ENCODE data around the gene MPZL1.

The MPZL1 gene

DNA sequence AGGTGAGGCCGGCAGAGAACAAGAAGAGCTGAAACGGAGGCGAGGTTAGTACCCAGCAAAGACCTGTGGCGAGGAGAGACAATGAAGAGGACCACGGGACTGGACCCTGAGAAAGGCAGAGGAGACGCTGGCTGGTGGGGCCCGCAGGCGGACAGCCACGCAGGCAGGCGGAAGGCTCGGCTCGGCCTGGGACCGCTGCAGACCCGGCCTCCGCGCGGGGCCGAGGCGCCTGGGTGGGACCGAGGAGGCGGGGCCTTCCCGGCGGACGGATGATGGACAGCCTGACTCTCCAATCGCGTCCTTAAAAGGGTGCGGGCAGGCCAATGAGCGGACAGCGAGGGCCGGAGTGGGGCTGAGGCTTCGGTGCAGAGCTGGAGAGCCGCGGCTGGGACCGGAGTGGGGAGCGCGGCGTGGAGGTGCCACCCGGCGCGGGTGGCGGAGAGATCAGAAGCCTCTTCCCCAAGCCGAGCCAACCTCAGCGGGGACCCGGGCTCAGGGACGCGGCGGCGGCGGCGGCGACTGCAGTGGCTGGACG is at the start of gene MPZL1:
Gene MPZL1 (plus strand): TSS at position 366 of the 535 bp plus-strand sequence. CDS start 170 bp downstream, outside the sequence.
- no peak for DNase-seq

GRCh38 chr1:167672831-167673230 is 49.0 kb upstream of the MPZL1 start:
- DNase-seq = no peak

DNA sequence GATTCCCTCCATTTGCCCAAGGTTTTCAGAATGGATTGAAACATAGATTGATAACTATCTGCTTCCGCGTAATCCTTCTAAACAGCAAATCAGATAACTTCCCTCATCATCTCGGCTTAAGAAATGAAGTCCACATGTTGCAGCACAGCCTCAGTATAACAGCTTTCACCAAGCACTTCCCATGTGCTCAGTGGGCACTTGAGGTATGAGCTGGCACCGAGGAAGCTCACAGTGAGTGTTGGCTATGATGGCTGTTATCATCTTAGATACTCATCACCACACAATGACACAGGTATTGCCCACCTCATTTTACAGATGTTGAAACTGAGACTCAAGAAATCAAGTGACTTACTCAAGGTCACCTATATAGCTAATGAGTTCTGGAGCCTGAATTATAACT is 48.5 kb upstream of the MPZL1 start:
- DNase-seq = no peak

- DNase-seq = no peak
Measured at GRCh38 chr1:167674156-167674555, 47.6 kb upstream of the MPZL1 start.

DNA sequence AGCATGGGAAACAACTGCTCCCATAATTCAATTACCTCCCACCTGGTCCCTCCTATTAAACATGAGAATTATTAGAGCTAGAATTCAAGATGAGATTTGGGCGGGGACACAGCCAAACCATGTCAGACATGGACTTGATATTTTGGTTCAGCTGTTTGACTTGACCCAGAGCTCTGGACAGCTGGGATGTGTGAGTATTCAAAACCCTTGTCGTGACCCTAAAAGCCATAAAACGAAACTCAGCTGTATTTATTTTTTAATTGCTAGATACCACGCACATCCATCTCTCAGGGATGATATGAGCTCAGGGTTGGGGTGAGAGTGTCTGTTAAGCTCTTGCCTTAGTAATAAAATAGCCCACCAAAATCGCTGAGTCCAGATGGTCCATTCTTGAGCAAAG is 46.3 kb upstream of the MPZL1 start:
- no peak for DNase-seq

DNA sequence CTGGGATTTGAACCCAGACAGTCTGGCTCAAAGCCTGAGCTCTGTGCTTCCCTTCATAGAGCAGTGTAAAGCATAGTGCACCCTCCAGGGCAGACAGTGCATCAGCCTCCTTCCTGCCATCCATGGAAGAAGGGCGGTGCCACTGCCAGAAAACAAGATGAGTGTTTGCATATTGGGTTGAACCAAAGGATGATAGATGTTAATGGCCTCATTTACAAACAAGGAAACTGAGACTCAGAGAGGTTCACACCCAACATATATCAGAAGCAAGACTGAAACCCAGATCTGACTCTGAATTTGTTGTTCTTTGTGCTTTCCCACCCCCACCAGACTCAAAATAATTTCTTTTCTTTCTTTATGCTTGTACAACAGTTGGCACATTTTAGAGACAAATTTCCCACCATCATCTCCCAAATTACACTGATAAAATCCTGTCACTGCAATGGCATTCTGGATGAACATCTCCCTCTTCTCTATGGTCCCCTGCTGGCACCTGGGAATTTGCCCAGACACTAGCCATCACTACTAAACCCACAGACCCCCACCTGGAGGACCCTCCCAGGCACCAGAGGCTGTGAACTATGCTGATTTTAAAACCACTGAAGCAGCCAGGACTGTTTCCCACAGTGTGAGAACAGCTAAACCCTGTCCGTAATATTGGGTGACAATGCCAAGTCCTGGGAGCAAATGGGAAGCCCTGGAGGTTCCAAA is 45.4 kb upstream of the MPZL1 start:
- no peak for DNase-seq

DNA sequence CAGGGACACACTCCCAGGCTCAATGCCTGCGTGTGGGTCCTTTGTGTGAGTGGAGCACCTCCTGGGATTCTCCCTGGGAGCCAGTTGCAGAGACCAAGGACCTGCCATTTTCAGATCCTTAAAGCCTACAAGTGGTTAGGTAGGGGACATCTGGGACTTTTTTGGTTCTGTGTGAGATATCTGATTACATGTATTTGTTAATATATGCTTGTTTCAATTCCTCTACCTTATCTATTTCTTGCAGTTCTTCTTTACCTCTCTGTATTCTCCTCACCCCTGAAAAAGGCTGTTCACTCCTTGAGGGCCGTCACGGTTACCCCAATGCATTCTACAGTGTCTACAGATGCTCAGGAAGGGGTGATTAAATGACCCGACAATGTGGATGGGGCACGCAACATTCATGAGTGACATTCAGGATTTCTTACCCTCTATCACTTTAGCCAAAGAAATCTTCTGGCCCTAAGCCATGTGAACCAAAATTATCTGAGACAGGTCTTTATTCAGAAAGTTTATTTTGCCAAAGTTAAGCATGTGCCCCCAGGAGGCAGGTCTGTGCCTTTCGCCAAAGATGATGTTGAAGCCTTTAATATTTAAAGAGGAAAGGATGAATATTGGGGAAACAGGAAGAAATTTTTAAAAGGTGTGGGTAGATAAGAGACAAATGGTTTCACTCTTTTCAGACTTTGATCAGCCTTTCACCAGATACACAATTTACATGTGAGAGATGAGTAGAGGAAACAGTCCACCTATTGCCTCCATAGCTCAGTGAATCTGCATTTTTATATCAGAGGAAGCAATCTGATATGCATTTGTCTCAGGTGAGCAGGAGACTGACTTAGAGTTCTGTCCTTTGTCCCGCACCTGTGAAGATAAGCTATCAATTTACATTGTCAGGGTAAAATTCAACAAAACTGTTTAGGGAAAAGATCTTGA is 44.6 kb upstream of the MPZL1 start:
- no peak for DNase-seq

GRCh38 chr1:167678422-167678821 is 43.4 kb upstream of the MPZL1 start:
- no peak for DNase-seq

GRCh38 chr1:167678838-167679237 is 42.9 kb upstream of the MPZL1 start:
- no peak for DNase-seq

GRCh38 chr1:167679714-167680113 is 42.1 kb upstream of the MPZL1 start:
- DNase-seq = no peak

- DNase-seq = no peak
Measured at GRCh38 chr1:167681024-167681423, 40.8 kb upstream of the MPZL1 start.

GRCh38 chr1:167681451-167682098 is 40.2 kb upstream of the MPZL1 start:
- no peak for DNase-seq

GRCh38 chr1:167683226-167683625 is 38.6 kb upstream of the MPZL1 start:
- DNase-seq = no peak

- no peak for DNase-seq
Measured at GRCh38 chr1:167683641-167684502, 37.9 kb upstream of the MPZL1 start.

DNA sequence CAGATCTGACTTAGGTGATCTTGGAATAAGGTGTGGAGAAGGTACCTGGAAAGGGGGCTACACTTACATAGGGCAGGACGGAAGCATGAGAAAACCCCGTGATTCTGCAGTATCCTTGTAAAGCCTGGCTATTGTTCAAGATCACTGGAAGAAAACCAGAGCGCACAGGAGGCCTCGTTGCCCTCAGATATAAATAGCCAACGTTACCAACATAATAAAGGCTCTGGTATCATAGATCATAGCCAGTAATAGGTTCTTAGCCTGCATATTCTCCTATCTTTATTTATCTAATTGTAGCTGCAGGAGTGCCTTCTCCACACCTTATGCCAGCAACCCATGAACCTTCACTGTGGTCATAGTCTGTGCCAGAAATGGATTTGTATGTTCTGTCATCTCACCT is 35.9 kb upstream of the MPZL1 start:
- DNase-seq = no peak

DNA sequence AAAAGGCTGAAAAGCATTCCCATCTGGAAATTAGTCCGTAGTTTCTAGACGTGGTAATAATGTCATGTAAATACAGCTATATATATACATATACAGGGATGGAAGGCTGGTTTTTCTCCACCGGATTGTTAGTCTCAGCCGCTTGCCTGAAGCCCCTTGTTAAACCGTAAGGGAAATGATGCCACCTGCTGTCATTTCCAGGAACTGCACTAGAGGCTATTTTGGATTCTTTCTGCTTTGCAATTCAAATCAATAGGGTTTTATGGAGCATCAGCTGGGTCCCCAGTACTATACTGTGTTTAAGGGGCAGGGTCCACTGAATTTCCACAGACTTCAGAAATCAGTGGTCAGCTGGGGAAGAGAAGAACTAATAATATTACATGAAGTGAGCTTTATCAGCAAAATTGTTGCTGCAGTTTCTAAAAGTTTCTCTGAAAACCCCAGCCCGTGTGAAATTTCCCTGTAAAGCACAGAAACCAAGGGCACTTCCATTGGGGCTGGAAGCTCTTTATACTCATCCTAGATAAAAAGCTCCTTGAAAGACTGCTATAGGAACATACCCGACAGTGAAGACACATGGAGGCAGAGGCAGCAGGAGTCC is 33.8 kb upstream of the MPZL1 start:
- DNase-seq = no peak

DNA sequence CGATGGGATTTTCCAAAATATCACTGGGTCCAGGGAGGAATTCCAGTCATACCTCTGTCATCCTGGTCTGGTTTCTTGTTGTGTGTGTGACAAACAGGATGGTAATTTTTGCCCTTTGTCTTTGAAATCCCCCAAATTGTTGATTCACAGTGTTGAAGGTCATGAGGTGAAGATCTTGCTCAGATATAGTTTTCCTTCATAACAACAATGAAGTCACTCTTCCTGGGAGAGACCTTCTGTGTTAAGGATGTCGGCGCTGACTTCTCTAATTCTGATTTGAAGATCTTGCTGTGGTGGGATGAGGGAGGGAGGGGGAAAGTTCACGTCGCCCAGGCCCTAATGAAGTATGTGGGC is 32.2 kb upstream of the MPZL1 start:
- DNase-seq = no peak

DNA sequence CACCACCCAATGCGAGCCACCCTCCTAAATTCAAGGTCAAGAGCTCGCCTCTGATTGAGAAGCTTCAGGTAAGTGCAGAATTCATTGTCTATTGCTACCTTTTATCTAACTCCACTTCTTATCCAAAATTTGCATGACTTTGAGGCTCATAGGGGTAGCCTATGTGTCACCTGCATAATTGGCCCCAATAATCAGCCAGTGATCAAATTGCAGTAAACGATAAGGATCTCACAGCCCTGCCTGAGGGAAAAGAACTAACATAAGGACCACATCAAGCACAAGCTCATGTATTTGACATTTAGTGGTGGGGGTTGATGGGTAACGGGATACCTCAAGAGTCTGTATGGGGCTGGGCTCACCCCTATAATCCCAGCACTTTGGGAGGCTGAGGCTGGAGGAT is 31.7 kb upstream of the MPZL1 start:
- DNase-seq = no peak

GRCh38 chr1:167693425-167694045 is 28.2 kb upstream of the MPZL1 start:
- no peak for DNase-seq

- DNase-seq = no peak
Measured at GRCh38 chr1:167694691-167695090, 27.1 kb upstream of the MPZL1 start.

- no peak for DNase-seq
Measured at GRCh38 chr1:167695147-167695546, 26.6 kb upstream of the MPZL1 start.
